Testis (tissue), 3 donors: ENCODE measurements around the gene DNAJC4. TPM values are rescaled to one million over a fixed set of nuclear protein-coding genes. Genes with fewer than 3 reads are reported as not detected.

ENCODE experiments used
- DNase-seq: peaks from one replicate; pipeline ENCODE4 v3.0.0-alpha.2; 2019
- H3K27ac ChIP-seq, 2 donors: fragments of 200-600 bp; sonication (generic); one replicate each; pipeline ENCODE4 v1.5.1; 2019
- H3K27me3 ChIP-seq: fragments of 200-600 bp; sonication (generic); one replicate; pipeline ENCODE4 v1.5.1; 2019
- H3K36me3 ChIP-seq: fragments of 200-600 bp; sonication (generic); one replicate; pipeline ENCODE4 v1.5.1; 2017; ENCODE audit warnings: low read depth; ENCODE audit errors: missing control alignments
- H3K4me1 ChIP-seq: fragments of 200-600 bp; sonication (generic); one replicate; pipeline ENCODE4 v1.5.1; 2019
- H3K4me3 ChIP-seq, 2 donors: fragments of 200-600 bp; sonication (generic); one replicate each; pipeline ENCODE4 v1.5.1; 2017 to 2019
- H3K9me3 ChIP-seq: fragments of 200-600 bp; sonication (generic); one replicate; pipeline ENCODE4 v1.5.1; 2017
- POLR2A ChIP-seq: fragments of 450-650 bp; IDR thresholded peaks from one replicate; pipeline ENCODE4 v1.6.1; 2017; ENCODE audit warnings: antibody characterized with exemption, mild to moderate bottlenecking, moderate library complexity
- WGBS, 2 donors: methylation state at CpG; one replicate each; pipeline ENCODE4 v1.1.5; 2018; 5-methylcytosine and 5-hydroxymethylcytosine counted together
- intact Hi-C: fragments of 100-400 bp; cut with DNase I; formaldehyde crosslinking; loops from one replicate; pipeline ENCODE4 v1.15.1; 2023; ENCODE audit warnings: low total_unique reads
- polyA plus RNA-seq: library from polyadenylated mRNA; stranded (reverse); fragments of 350-450 nt; fragmentation: Illumina TruSeq; extraction: RNeasy Lipid Tissue Mini Kit (QIAGEN cat#74804); gene quantifications from one replicate; pipeline ENCODE4 v1.2.3, GENCODE V29; 2014; ENCODE audit warnings: low read depth, low replicate concordance; ENCODE audit not compliant: insufficient read depth
- total RNA-seq, 2 donors: library from RNA; depleted of rRNA; stranded (reverse); fragments of >200 nt; gene quantifications; one replicate each; pipeline ENCODE4 v1.2.3, GENCODE V29; 2016
- TF ChIP-seq, protein P1 (sequence below), 3 experiments: fragments of 450-650 bp in 2 of 3; fragments of 200-600 bp in 1 of 3; sonication (generic) in 1 of 3; IDR thresholded peaks; one replicate each; pipeline ENCODE4 v1.5.1; 2016 to 2019; ENCODE audit warnings: antibody characterized with exemption in 3 of 3, mild to moderate bottlenecking in 2 of 3, moderate library complexity in 1 of 3

The DNAJC4 gene
- total and polyA plus RNA-seq, 3 donors from 2014 or later = 105 to 303 (median 254) TPM

DNA sequence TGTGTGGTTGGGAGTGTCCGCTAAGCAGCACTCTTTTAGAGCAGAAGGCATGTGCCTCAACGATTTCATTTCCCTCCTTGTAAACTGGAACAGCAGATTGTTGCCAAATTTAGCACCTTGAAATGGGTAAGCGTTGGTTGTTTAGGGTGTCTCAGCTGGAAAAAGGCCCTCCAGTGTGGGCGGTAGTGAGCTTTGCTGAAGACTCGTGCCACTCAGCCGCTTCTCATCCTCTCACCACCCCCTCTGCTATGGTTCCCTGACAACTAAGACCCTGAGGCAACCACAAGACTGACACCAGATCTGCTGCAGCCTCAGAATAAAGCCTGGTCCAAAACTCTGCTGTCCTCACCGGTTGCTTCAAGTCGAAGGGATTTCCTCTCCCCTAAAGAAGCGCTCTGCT, 33.7 kb upstream of the DNAJC4 start:
- no peaks in the 10 kb centered on the region for H3K4me1 ChIP-seq
- no peaks in the 10 kb centered on the region for H3K36me3 ChIP-seq
- H3K27ac ChIP-seq = no peak overlapping the region
- H3K27me3 ChIP-seq = no peaks in the 10 kb centered on the region
- 76 to 89% methylated on average over 9 of the region's 9 CpGs for WGBS, 2 donors
- TF ChIP-seq POLR2A = no peak
- TF ChIP-seq, protein P1, sequence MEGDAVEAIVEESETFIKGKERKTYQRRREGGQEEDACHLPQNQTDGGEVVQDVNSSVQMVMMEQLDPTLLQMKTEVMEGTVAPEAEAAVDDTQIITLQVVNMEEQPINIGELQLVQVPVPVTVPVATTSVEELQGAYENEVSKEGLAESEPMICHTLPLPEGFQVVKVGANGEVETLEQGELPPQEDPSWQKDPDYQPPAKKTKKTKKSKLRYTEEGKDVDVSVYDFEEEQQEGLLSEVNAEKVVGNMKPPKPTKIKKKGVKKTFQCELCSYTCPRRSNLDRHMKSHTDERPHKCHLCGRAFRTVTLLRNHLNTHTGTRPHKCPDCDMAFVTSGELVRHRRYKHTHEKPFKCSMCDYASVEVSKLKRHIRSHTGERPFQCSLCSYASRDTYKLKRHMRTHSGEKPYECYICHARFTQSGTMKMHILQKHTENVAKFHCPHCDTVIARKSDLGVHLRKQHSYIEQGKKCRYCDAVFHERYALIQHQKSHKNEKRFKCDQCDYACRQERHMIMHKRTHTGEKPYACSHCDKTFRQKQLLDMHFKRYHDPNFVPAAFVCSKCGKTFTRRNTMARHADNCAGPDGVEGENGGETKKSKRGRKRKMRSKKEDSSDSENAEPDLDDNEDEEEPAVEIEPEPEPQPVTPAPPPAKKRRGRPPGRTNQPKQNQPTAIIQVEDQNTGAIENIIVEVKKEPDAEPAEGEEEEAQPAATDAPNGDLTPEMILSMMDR (IDR thresholded peaks at IDR 0.05) = no peak
- no peak overlapping the region for H3K4me3 ChIP-seq
- H3K9me3 ChIP-seq = no peaks in the 10 kb centered on the region
- intact Hi-C loops = no loop called here
- DNase-seq = no peak

DNA sequence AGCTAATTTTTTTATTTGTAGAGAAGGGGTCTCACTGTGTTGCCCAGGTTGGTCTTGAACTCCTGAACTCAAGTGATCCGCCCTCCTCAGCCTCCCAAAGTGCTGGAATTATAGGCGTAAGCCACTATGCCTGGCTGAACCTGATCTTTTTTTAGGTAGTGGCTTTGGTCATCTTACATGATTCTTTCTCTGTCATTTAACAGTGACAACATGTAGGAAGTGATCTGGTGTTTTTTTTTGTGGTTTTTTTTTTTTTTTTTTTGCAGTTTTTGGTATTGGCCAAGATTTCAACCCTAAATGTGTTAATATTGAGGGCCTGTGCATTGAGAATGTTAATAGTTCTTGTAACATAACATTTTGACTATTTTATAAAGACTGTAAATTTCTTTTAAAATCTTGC, 31.8 kb upstream of the DNAJC4 start:
- no peak overlapping the region for H3K27ac ChIP-seq
- intact Hi-C loops = no loop called here
- TF ChIP-seq, protein P1 (IDR thresholded peaks at IDR 0.05) = no peak
- no peak for TF ChIP-seq POLR2A
- H3K4me1 ChIP-seq = no peaks in the 10 kb centered on the region
- DNase-seq = no peak
- H3K36me3 ChIP-seq = no peaks in the 10 kb centered on the region
- no peaks in the 10 kb centered on the region for H3K27me3 ChIP-seq
- 100% methylated on average over 2 of the region's 2 CpGs for WGBS, 2 donors
- no peak overlapping the region for H3K4me3 ChIP-seq
- no peaks in the 10 kb centered on the region for H3K9me3 ChIP-seq

DNA sequence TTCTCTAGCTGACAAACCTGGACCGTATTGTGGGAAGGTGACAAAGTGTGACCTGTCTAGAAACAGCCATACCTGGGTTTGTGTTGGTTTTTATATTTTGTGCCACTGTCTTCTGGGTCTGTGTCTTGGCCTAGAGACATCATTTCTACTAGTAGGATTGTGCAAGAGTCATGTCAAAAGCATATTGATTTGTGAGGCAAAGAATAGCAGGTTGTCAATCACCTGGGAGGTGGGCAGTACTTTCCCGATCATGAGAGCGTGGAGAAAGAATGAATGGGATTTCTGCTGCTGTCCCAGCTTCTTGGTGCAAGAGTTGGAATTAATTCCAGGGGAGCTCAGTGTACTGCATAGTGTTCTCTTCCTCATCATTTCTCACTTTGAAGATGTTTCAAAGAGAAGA, 28.8 kb upstream of the DNAJC4 start:
- Histone ChIP-seq H3K4me3 (no peak overlapping the region), H3K4me1 (peaks cover 4% of the 10 kb centered on the region), H3K27me3 (no peaks in the 10 kb centered on the region), H3K9me3 (no peaks in the 10 kb centered on the region), H3K27ac (no peak overlapping the region), H3K36me3 (no peaks in the 10 kb centered on the region)
- intact Hi-C loops = loop anchor here (10.0 kb wide), 1 partner anchor 93 kb away; the partner anchor contains the start of gene KCNK4
- no peak for DNase-seq
- WGBS, 2 donors = 84 to 89% methylated on average over 3 of the region's 3 CpGs
- TF ChIP-seq, protein P1 (IDR thresholded peaks at IDR 0.05) = no peak
- no peak for TF ChIP-seq POLR2A

DNA sequence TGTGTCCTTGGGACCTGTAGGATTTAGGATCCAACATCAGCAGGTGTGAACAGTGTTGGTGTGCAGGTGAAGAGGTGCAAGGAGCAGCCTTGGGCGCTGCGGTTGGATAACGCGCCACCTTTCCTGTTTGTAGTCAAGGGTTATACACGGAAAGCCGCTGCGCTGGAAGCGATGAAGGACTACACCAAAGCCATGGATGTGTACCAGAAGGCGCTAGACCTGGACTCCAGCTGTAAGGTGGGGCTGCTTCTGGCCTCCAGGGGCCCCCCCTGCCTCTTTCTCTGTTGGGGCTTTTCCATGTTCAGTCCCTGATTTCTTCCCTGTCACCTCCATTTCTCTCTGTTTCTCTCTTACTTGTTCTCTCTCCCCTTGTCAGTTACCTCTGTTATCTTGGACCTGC, 27.4 kb upstream of the DNAJC4 start:
- WGBS, 2 donors = 93% methylated on average over 9 of the region's 9 CpGs
- no peak for DNase-seq
- intact Hi-C loops = loop anchor here (10.0 kb wide), 1 partner anchor 92 kb away; the partner anchor contains the start of gene KCNK4
- no peak for TF ChIP-seq POLR2A
- TF ChIP-seq, protein P1 (IDR thresholded peaks at IDR 0.05) = no peak
- Histone ChIP-seq H3K9me3 (no peaks in the 10 kb centered on the region), H3K4me3 (no peak overlapping the region), H3K27me3 (no peaks in the 10 kb centered on the region), H3K4me1 (peaks cover 4% of the 10 kb centered on the region), H3K27ac (no peak overlapping the region), H3K36me3 (no peaks in the 10 kb centered on the region)

DNA sequence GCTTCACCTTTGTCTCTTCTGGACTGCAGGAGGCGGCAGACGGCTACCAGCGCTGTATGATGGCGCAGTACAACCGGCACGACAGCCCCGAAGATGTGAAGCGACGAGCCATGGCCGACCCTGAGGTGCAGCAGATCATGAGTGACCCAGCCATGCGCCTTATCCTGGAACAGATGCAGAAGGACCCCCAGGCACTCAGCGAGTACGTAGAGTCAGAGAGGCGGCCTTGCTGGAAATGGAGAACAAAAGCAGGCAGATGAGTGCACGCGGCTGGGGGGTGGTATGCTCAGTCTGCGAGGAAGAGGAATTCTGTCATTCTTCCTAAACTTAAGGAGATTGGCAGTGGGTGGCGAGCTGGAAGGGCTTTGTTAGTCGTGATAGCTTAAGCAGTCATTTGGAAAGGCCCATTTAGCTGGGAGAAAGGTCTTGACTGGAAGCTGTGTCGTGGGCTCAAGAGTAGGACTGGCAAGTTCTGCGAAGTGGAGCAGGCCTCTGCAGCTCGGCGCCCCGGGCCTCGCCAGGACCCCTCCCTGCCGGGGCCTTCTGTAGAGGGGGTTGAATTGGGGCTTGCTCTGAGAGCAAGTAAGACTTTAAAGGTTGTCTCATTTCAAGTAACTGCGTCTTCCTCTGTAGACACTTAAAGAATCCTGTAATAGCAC, 26.8 kb upstream of the DNAJC4 start:
- H3K27me3 ChIP-seq = no peaks in the 10 kb centered on the region
- no peak overlapping the region for H3K27ac ChIP-seq
- no peaks in the 10 kb centered on the region for H3K36me3 ChIP-seq
- H3K4me3 ChIP-seq = no peak overlapping the region
- 88% methylated on average over 27 of the region's 27 CpGs for WGBS, 2 donors
- intact Hi-C loops = loop anchor here (10.0 kb wide), 1 partner anchor 91 kb away; the partner anchor contains the start of gene KCNK4
- peaks cover 9% of the 10 kb centered on the region for H3K4me1 ChIP-seq
- DNase-seq = no peak
- H3K9me3 ChIP-seq = no peaks in the 10 kb centered on the region
- no peak for TF ChIP-seq POLR2A
- TF ChIP-seq, protein P1 (IDR thresholded peaks at IDR 0.05) = no peak
